GM21390 (cell line): Measurements from ENCODE around the gene ALDH3A2.
A peak's percentile ranks its signal among the peaks of the same experiment; 100 is the strongest.

Source experiments
- ATAC-seq: cut with Tn5 transposase; IDR thresholded peaks from one replicate; pipeline ENCODE4 v1.9.1; 2021; ENCODE audit not compliant: unreplicated experiment

The ALDH3A2 gene

DNA sequence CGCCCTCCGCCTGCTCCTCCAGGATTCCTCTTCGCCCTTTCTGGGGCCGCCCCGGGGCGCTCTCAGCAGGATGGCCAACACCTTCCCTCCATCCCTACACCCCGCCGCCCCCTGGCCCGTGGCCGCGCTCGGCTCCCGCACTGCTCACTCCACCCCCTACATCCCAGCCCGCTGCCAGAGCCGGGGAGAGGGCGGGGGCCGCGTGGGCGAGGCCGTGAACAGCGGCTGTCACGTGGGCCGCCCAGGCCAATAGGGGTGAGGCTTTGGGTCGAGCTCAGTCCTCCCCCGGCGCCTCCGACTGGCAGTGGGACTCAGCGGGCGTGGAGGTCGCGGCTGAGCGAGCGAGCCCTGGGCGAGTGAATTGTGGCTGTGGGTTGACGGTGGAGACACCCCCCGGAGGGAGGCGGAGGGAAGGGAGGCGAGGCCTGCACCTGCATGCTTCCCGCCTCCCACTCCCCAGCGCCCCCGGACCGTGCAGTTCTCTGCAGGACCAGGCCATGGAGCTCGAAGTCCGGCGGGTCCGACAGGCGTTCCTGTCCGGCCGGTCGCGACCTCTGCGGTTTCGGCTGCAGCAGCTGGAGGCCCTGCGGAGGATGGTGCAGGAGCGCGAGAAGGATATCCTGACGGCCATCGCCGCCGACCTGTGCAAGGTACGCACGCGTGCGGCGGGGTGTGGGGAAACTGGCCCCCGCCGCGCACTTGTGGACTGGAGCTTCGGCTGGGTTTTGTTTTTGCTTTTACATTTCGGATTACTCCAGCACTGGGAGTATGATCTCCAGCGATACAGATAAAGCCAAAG lies at the start of gene ALDH3A2:
ALDH3A2 (plus strand) TSS at position 277 of the 799 bp plus-strand sequence; CDS start at position 498, 221 bp downstream.
- peak; percentile 92 for ATAC-seq

DNA sequence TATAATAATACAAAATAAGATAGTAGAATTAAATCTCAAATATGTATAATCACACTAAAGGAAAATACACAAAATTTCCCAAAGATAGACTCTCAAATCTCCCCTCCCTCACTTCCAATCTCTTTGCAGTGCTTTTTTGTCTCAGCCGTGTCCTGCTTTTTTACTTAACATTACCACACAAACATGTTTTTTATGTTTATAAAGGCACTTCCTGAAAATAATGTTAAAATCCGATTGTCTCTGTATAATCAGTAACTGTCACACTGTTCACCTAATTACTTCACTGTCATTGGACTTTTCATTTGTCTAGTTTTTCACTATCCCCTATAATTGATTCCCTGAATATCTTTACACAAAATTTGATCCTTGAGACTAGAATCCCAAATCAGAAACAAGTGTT lies 38.2 kb upstream of the ALDH3A2 start:
- no peak for ATAC-seq

DNA sequence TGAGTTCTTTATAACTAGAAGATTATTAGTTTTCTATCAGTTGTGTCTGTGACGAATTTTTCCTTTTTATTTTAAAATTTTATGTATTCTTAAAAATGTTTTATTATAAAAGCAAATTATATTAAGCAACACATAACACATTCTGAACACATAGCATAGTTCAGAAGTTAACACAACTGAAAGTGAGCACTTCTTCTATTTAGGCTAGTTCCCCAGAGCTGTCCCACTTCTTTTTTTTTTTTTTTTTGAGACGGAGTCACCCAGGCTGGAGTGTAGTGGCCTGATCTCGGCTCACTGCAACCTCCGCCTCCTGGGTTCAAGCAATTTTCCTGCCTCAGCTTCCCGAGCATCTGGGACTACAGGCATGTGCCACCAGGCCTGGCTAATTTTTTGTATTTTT lies 37.7 kb upstream of the ALDH3A2 start:
- ATAC-seq, result no peak

DNA sequence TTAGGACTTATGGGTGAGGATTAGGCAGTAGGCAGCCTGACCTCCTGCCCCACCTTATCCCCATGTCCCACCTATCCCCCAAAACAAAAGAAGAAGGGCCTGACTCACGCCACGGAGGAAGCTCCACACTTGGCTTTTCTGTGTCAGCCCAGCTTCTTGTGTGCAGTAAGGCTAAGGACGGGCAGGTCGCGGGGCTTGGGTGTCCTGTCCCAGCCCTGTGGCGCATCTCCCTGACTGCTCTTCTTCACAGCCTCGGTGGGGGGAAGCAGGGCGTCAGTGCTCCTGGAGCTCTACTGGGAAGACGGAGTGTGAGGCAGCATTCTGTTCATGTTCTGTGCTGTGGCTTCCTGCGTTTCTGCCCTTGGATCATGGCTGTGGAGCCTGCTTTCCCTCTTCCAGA lies 34.6 kb upstream of the ALDH3A2 start:
- ATAC-seq, result no peak

DNA sequence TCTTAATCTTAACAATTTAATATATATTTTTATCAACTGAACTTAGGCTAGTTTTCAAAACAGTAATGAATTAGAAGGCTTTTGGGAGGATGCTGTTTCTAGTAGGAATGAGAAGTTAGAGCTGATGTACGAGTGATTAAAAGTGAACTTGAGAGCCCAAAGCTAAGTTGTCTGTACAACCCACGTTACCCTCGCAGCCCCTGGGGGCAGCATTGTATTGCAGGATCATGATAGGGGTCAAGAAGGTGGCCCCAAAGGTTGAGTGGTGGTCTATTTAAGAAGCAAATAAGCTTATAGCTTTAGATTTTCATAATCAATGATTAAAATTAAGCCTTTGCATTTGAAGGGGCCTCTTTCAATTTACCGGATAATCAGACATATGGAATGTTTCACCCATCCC lies 33.7 kb upstream of the ALDH3A2 start:
- no peak for ATAC-seq

DNA sequence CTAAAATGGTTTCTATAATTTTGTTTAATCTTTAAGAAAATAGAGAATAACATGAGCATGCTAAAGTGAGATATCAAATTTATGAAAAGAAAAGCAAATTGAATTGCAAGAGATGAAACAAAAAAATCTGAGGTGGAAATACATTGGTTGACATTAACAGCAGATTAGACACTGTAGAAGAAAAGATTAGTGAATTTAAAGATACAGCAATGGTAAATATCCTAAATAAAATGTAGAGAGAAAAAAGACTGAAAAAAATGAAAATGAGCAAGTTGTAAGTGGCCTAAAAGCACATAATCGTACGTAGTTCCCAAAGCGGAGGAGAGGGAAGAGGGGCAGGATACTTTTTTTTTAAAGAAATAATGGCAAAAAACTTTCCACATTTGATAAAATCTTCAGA lies 30.5 kb upstream of the ALDH3A2 start:
- ATAC-seq, result no peak

DNA sequence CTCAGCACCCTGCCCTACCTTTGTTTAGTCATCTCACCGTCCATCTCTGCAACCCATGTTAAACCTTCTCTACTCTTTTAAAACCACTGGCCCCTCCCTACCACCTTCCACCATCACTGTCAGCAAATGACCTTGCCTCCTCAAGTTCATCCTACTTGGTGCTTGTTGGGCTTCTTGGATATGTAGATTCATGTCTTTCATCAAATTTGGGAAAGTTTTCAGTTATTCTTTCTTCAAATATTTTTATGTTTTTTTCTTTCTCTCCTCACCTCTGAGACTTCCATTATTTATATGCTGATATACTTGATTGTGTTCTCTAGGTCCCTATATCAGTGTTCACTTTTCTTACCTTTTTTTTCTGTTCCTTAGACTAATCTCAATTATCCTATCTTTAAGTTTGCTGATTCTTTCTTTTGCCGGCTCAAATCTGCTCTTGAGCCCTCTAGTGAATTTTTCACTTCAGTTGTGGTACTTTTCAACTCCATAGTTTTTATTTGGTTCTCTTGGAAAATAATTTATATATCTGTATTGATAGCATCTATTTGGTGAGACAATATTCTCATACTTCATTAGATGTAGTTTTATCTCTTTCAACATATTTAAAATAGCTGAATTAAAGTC lies 28.7 kb upstream of the ALDH3A2 start:
- ATAC-seq, result no peak

DNA sequence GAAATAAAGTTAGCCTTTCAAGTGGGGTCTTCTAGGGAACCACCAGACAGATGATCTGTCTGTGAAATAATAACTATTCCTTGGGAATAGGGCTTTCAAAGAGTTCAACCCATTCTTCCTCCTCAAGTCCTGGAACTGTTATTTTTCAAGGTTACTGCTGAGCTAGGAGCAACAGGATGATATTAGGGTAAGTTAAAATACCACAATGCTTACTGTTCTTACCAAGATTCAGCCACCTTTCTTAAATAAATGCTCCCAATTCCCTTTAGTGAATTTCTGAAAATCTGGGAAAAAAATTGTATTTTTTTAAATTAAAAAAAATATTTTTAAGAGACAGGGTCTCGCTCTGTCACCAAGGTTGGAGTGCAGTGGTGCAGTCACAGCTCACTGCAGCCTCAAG lies 26.9 kb upstream of the ALDH3A2 start:
- no peak for ATAC-seq

DNA sequence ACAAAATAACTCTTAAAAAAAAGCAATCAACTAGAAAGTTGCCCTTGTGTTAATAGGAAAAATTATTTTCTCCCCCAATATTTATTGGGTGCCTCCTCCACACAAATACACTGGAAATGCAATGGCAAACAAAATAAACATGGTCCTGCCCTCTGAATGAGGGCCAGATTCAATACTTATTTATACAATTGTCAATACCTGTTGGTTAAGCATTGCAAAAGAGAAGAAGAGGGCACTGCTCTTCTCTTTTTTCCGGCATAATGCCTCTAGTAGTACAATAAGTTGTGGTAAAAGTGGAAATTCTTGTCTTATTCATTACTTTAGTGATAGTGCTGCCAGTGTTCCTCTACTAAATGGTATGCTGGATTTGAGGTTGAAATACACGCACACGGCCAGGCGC lies 22.5 kb upstream of the ALDH3A2 start:
- ATAC-seq, result no peak

DNA sequence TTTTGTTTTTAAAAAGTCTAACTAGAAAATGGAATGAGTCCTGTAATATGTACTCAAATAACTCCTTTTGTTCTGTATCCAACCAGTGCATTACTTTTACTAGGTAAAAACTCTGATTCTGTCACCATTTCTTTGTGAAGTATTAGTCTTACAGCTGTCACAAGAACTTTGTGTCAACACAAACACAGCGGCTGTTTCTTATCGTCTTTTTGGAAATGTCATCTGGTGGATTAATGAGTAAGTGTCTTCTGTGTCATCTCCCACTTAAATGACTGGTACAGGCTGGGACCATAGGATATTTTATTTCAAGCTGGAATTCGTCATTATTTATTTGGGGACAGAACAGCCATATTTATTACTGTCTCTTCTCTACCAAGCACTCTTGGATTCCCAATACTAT lies 19.1 kb upstream of the ALDH3A2 start:
- no peak for ATAC-seq

DNA sequence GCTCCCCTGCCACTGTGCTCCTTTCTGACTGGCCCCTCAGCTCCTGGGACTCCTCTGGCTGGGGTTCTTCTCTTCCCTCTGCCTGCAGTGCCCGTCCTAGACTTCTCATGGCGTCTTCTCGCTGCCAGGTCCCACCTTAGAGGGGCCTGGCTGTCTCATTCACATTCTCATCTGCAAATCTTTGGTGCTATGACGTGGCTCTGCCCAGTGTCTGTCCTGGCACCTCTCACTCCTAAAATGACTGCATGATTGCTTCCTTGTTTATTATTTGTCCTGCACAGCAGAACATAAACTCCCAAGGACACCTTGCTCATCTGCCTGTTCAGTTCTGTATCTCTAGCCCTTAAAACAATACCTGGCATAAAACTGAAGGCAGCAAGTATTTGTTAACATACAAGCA lies 18.5 kb upstream of the ALDH3A2 start:
- ATAC-seq, result no peak

DNA sequence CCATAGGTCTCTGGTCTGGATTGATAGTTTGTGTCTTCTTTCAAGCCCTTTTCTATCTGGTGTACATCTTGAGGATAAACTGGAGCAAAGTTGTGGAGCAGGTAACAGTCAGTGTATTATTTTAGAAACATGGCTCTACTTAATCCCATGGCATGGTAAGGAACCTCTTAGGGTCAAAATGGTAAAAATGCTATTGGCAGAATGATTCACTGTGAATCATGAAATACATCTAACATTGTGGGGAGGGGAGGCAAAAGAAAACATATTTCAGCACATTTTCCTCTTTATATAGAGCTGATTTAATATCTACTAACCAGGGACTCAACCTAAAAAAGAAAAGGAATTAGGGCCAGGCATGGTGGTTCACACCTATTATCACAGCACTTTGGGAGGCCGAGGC lies 17.9 kb upstream of the ALDH3A2 start:
- no peak for ATAC-seq

DNA sequence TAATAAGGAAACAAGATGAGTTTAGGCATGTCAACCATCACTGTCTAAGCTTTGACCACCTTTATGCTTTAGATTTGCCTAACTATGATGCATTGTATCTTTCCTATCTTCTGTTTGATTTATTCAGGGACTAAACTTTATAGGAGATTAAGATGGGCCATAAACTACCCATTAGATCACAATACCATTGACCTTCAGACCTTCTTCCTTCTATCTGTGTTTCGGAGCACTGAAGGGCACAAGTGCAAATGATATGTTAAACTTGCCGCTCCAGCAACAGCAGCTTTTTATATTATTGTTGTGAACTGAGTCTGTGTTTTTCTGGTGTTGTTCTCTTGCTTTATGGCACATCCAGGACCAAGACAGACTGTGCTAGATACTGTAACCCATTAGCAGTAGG lies 16.6 kb upstream of the ALDH3A2 start:
- ATAC-seq, result no peak

DNA sequence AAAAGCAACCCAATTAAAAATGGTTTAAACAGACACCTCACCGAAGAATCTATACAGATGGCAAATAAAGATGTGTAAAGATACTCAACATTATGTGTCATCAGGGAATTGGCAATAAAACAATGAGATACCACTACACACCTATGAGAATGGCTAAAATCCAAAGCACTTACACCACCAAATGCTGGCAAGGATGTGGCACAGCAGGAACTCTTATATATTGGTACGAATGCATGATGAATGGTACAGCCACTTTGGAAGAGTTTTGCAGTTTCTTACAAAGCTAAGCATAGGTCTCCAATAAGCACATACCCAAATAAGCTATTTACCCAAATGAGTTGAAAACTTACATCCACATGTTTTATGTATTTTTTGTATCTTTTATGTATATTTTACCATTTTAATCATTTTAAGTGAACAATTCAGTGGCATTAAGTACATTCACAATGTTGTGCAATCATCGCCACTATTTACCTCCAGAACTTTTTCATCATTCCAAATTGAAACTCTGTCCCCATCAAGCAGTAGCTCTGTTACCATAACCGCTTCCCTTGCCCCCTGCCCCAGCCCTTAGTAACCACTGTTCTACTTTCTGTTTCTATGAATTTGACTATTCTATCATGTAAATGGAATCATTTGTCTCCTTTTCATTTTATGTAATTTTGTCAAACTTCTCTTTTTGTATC lies 6.7 kb upstream of the ALDH3A2 start:
- no peak for ATAC-seq

DNA sequence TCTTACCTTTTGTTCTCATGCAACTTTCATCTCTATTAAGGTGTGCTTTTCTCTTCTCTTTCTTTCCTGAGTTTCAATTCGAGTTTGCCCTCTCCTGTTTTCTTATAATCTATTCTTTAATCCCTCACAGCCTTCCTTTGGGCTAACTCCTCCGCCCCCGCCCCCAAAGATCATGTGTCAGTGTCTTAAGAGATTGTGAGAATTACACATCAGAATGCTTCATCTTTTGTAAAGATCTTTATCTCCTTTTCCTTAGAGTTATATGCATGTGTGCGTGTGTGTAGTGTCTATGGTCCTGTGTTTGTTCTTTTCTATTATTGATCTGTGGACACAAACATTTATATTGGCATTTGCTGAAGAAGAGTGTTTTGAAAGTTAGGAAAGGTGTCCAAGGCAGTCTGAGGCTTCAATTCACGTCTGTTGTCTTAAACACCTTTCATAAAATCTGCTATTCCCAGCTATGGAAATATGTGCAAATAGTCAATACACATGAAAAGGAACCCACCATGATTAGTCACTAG lies 6.1 kb upstream of the ALDH3A2 start:
- no peak for ATAC-seq

DNA sequence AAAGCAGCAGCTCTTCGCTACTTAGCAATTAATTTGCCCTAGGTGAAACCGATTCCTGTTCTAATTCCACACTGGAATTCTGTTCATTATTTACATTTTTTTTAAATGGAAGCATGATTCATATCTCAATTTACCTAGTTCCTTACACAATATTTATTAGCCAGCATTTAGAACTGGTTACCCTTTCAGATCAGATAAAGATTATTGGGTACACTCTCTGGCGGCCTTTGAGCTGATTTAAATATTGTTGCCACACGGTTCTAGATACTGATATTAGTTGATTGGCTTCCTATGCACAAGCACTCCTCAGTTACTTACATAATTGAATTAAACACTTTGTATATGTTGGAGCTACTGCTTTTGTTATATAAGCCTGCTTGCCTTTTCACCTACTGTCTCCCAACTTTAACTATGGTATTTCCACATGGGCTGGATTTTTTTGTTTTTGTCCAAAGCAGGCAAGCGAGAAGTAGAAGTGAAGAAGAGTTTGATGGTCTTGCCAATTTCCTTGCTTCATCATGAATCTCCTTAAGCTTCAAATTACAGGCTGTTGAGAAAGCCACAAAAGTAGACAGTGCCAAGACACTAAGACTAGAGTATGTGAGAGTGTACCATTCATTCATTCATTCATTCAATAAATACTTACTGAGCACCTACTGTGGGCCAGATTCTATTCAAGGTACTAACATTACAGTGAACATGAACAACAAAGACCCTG lies 3.9 kb upstream of the ALDH3A2 start:
- no peak for ATAC-seq

DNA sequence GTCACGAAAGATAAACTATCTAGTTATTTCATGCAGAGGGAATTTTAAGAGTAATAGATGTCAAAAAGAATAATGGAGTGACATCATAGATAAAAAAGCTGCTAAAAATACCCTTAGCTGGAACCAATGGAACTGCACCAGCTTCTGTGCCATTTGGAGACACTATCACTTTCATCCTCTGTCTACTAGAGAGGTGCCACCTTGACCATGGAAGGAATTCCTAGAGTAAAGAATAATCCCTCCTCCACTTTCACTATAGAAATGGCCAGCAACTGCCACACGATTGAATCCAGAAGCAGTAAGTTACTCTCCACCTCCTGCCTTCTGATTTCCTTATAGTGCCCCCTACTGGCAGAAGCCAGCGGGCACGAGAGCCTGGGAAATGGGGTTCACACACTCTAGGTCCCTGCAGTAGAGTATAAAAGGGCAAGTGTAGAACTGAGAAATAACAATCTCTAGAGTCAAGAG lies 2.8 kb upstream of the ALDH3A2 start:
- ATAC-seq, result no peak

DNA sequence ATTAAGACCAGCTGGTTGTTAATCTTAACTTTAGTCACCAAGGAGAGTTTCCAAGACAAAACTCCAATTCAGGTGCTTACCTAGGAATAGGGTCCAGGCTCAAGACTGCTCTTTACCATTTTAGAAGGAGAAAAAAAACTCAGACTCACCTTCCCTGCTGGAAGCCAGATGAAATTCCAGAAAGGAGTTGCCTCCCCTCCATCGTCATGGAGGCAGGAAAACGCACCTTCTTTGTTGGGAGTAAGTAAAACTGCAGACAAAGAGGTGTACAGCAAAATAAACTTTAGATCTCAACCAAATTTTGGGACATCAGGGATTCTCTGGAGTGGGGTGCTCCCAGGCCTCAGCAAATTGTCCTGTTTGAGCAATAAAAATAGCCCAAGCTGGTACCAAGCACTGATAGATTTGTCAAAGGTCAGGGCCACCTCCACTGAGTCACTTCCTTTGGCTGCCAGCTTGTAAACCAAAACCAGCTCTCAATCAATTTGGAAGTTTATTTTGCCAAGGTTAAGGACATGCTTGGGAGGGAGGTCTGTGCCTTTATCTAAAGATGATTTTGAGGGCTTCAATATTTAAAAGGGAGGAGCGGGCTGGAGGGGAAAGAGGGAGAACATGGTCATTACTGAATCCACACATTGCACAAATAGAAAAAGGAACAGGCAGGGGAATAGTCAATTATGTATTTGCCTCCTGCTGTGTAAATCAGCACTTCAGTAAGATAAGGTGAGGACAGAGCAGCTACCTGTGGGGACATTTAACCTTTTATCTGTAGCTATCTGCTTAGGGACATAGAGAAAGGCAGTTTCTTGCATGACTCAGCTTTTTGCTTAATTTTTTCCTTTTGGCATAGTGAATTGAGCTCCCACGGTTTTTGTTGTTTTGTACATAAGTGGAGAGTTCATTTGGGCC lies 1.5 kb upstream of the ALDH3A2 start:
- ATAC-seq, result no peak

DNA sequence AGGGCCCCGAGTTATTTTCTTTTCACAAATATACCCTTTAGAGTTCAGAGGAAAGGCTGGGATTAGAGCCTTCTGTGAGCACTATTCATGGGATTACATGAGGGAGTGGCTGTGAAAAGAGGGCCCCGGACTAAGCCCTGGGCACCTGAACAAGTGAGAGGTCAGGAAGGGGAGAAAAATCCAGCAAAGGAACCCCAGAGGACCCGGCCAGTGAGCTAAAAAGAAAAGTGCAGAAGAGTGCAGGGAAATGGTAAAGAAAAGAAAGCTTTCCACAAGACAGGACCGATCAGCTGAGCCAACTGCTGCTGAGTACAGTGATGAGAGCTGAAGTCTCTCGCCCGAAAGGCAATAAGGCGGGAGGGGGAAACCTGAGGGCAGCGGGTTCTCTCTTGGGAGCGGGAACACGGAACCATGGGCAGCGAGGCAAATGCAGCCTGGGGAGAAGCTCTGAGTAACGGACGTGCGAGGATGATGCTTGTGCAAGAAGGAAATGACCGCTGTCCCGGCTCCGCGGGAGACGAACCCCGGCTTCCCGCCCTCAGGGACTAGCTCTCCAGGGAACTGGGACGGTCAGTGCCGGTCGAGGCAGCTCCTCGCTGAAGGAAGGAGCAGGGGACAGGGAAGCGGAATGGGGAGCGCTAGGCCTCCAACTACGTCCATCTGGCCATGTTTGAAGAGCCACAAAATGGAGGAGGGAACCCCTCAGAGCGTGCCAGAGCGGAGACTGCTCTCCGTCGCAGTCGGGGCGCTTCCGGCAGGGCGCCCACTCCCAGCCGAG lies 665 bp upstream of the ALDH3A2 start:
- ATAC-seq, result peak; percentile 40

DNA sequence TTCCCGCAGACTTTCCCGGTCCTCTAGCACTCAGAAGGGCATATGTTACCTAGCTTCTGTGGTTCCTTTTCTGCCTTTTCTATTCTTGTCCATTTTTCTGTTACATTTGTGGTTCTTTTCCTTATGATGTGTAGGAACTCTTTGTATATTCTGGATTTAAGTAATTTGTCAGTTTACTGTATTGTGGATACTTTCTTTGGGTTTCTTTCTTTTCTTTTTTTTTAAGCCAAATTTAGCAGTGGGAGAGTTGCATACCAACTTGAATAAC lies 657 bp downstream of the ALDH3A2 start:
- no peak for ATAC-seq
